ENCODE data around the gene GCNT2.

The GCNT2 gene

DNA sequence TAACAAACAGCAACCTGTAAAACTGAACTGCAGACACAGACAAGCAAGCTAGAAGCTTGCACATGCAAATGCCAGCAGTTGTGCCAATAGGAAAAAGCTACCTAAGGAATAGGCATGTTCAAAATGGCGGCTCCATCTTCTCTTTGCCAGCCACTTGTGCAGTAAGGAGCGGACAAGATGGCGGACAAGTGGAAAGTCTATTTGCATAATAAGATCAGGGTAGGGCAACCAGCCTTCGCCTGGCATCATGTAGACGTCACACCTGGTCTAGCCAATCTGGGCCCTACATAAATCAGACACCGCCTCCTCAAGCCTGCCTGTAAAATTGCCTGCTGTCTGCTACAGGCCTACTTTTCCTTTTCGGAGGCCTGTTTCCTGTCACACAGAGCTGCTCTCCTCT lies 155.3 kb downstream of the GCNT2 start:
- no peak for TF ChIP-seq CTCF (IDR thresholded peaks at IDR 0.05; ENCODE audit: low read depth, low read length)
- H3K4me3 ChIP-seq (replicated peaks in 1 of 2; ENCODE audit: low read depth in 2 of 2, low read length in 2 of 2), result no peak overlapping the region
- no peak for DNase-seq (ENCODE audit: low read depth in 2 of 2)

GRCh38 chr6:10678456-10678855 lies 157.3 kb downstream of the GCNT2 start:
- H3K4me3 ChIP-seq (replicated peaks in 1 of 2; ENCODE audit: low read depth in 2 of 2, low read length in 2 of 2), result no peak overlapping the region
- DNase-seq (ENCODE audit: low read depth in 2 of 2), result no peak
- TF ChIP-seq CTCF (IDR thresholded peaks at IDR 0.05; ENCODE audit: low read depth, low read length), result no peak

All from cardiac fibroblast (primary cell).